GM12801 (cell line): ENCODE results near the gene DOP1A.

Experiments
- CTCF ChIP-seq: IDR thresholded peaks from one replicate; pipeline ENCODE4 v1.5.1; 2011; ENCODE audit warnings: control low read depth; ENCODE audit not compliant: insufficient read length; ENCODE audit errors: extremely low read depth

DOP1A gene, protein sequence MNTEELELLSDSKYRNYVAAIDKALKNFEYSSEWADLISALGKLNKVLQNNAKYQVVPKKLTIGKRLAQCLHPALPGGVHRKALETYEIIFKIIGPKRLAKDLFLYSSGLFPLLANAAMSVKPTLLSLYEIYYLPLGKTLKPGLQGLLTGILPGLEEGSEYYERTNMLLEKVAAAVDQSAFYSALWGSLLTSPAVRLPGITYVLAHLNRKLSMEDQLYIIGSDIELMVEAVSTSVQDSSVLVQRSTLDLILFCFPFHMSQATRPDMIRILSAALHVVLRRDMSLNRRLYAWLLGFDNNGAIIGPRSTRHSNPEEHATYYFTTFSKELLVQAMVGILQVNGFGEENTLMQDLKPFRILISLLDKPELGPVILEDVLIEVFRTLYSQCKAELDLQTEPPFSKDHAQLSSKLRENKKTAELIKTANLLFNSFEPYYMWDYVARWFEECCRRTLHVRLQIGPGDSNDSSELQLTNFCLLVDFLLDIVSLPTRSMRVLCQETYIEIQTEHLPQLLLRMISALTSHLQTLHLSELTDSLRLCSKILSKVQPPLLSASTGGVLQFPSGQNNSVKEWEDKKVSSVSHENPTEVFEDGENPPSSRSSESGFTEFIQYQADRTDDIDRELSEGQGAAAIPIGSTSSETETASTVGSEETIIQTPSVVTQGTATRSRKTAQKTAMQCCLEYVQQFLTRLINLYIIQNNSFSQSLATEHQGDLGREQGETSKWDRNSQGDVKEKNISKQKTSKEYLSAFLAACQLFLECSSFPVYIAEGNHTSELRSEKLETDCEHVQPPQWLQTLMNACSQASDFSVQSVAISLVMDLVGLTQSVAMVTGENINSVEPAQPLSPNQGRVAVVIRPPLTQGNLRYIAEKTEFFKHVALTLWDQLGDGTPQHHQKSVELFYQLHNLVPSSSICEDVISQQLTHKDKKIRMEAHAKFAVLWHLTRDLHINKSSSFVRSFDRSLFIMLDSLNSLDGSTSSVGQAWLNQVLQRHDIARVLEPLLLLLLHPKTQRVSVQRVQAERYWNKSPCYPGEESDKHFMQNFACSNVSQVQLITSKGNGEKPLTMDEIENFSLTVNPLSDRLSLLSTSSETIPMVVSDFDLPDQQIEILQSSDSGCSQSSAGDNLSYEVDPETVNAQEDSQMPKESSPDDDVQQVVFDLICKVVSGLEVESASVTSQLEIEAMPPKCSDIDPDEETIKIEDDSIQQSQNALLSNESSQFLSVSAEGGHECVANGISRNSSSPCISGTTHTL (N-terminal part only)

GRCh38 chr6:83067448-83068439, at the start of gene DOP1A:
Gene DOP1A (plus strand): TSS chr6:83067671. CDS start chr6:83096978, 29,307 bp downstream.
- no peak for TF ChIP-seq CTCF

DNA sequence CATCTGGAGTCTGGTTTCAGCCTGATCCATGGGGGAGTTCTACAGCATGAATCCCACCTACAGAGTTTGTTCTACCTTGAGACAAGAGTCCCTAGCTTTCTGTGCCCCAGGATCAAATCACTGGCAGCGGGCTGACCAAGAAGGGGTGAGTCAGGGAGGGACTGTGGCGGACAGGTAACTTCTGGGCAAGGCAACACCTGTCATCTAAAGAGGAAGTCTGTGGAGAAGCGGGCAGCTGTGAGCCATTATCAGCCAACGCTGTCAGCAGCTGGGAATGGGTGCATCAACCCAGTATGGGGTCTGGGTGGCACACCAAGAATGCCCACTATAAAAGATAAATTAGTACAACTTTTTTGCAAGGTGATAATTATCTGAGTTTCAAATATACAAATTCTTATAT, 47.7 kb upstream of the DOP1A start:
- TF ChIP-seq CTCF = no peak

DNA sequence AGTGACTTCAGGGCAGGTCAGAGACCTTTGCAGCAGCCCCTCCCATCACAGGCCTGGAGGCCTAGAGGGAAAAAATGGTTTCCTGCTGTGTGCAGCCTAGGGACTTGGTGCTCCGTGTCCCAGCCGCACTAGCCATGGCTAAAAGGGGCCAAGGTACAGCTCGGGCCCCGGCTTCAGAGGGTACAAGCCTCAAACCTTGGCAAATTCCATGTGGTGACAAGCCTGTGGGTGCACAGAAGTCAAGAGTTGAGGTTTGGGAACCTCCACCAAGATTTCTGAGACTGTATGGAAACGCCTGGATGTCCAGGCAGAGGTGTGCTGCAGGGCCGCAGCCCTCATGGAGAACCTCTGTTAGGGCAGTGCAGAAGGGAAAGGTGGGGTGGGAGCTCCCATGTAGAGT, 35.8 kb upstream of the DOP1A start:
- TF ChIP-seq CTCF = no peak

DNA sequence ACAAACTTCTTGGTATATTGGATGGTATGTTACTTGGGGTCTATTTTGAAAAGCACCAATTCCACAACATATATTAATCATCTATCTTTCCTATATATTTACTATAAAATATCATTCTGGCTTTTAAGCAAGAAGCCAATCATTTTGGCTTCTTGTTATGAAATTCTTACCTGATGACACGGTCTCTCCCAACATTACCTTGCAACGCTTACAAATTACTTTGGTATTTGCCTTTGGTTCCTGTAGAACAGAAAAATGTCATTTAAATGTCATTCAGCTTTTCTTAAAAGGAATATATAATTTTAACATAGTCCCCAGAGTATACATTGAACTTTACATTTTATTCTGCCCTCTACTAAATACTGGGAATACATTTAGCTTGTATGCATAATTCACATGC, 29.2 kb upstream of the DOP1A start:
- TF ChIP-seq CTCF = no peak

GRCh38 chr6:83042467-83043053, 24.9 kb upstream of the DOP1A start:
- TF ChIP-seq CTCF = no peak

- no peak for TF ChIP-seq CTCF
Measured at GRCh38 chr6:83044091-83044768, 23.2 kb upstream of the DOP1A start.
